HEK293 (cell line): ENCODE data around the gene KRT39.

Experiments used
- CTCF ChIA-PET: fragments of 350-600 bp; formaldehyde crosslinking; extraction: SDS; loops from one replicate; lab custom pipeline; 2021; ENCODE audit warnings: antibody characterized with exemption; lab: Yijun Ruan, JAX
- POLR2A ChIA-PET: fragments of 300-600 bp; formaldehyde crosslinking; extraction: SDS; loops from one replicate; lab custom pipeline; 2020; ENCODE audit warnings: antibody characterized with exemption, inconsistent platforms; lab: Yijun Ruan, JAX
- H3K27ac ChIP-seq: fragments of 200-500 bp; sonication (Bioruptor generic); 2 replicates; pipeline ENCODE4 v1.5.1; 2014; ENCODE audit warnings: low read depth, low read length, control low read depth, inconsistent platforms; ENCODE audit errors: extremely low read depth
- H3K36me3 ChIP-seq, 2 experiments: fragments of 200-500 bp in 1 of 2; sonication (Bioruptor generic) in 1 of 2; 1 replicate in 1 of 2; 2 replicates in 1 of 2; pipeline ENCODE4 v1.5.1; 2014 to 2017; ENCODE audit warnings: inconsistent platforms in 2 of 2, low read length in 2 of 2; ENCODE audit not compliant: control insufficient read depth in 2 of 2, insufficient read depth in 1 of 2
- H3K4me1 ChIP-seq: fragments of 200-500 bp; sonication (Bioruptor generic); 2 replicates; pipeline ENCODE4 v1.5.1; 2014; ENCODE audit warnings: mild to moderate bottlenecking, low read length, inconsistent platforms; ENCODE audit not compliant: control insufficient read depth, insufficient read depth
- H3K4me3 ChIP-seq: 2 replicates; pipeline ENCODE4 v1.5.1; 2011; ENCODE audit warnings: low read depth, mild to moderate bottlenecking, control low read depth, low read length, moderate library complexity
- H3K9me3 ChIP-seq: fragments of 200-500 bp; sonication (Bioruptor generic); 2 replicates; pipeline ENCODE4 v1.5.1; 2014; ENCODE audit warnings: low read depth, low read length, inconsistent platforms; ENCODE audit not compliant: control insufficient read depth, insufficient read depth
- ATF2 ChIP-seq: fragments of 450-650 bp; formaldehyde crosslinking; IDR thresholded peaks from 2 replicates; pipeline ENCODE4 v1.5.1; 2016; ENCODE audit warnings: missing biosample characterization, missing genetic modification characterization, low read depth
- FEZF1 ChIP-seq: fragments of 450-650 bp; formaldehyde crosslinking; IDR thresholded peaks from 2 replicates; pipeline ENCODE4 v1.5.1; 2016; ENCODE audit warnings: missing biosample characterization, missing genetic modification characterization
- GLI2 ChIP-seq: fragments of 450-650 bp; formaldehyde crosslinking; IDR thresholded peaks from 2 replicates; pipeline ENCODE4; 2017; ENCODE audit warnings: missing biosample characterization, missing genetic modification characterization, low read depth, borderline replicate concordance
- HOXD13 ChIP-seq: sonication (generic); formaldehyde crosslinking; IDR thresholded peaks from 2 replicates; pipeline ENCODE4 v1.8.0; 2022; ENCODE audit warnings: missing genetic modification reagents, borderline replicate concordance
- IKZF3 ChIP-seq: fragments of 450-650 bp; IDR thresholded peaks from 2 replicates; pipeline ENCODE4 v1.5.0; 2018; ENCODE audit warnings: missing biosample characterization, mild to moderate bottlenecking, missing genetic modification characterization, moderate library complexity
- KLF17 ChIP-seq: fragments of 450-650 bp; formaldehyde crosslinking; IDR thresholded peaks from 2 replicates; pipeline ENCODE4 v1.5.1; 2016; ENCODE audit warnings: missing biosample characterization, missing genetic modification characterization
- KLF7 ChIP-seq: fragments of 450-650 bp; formaldehyde crosslinking; IDR thresholded peaks from 2 replicates; pipeline ENCODE4 v1.5.1; 2016; ENCODE audit warnings: missing biosample characterization, missing genetic modification characterization, borderline replicate concordance
- KLF9 ChIP-seq: fragments of 450-650 bp; formaldehyde crosslinking; IDR thresholded peaks from 2 replicates; pipeline ENCODE4 v1.5.1; 2016; ENCODE audit warnings: missing biosample characterization, missing genetic modification characterization, low read depth
- SETDB1 ChIP-seq: IDR thresholded peaks from one replicate; pipeline ENCODE4 v1.6.1; 2017; ENCODE audit warnings: mild to moderate bottlenecking, low read length, moderate library complexity, mixed read lengths; ENCODE audit not compliant: insufficient read length
- ZBTB44 ChIP-seq: fragments of 450-650 bp; IDR thresholded peaks from 2 replicates; pipeline ENCODE4 v1.5.1; 2018; ENCODE audit warnings: missing biosample characterization, mild to moderate bottlenecking, missing genetic modification characterization
- ZBTB6 ChIP-seq: fragments of 450-650 bp; formaldehyde crosslinking; IDR thresholded peaks from 2 replicates; pipeline ENCODE4 v1.5.1; 2017; ENCODE audit warnings: missing biosample characterization, missing genetic modification characterization
- ZBTB7A ChIP-seq: fragments of 450-650 bp; formaldehyde crosslinking; IDR thresholded peaks from 2 replicates; pipeline ENCODE4 v1.5.1; 2016; ENCODE audit warnings: low read depth, missing biosample characterization, missing genetic modification characterization
- ZNF146 ChIP-seq: fragments of 450-650 bp; formaldehyde crosslinking; IDR thresholded peaks from 2 replicates; pipeline ENCODE4 v1.5.1; 2016; ENCODE audit warnings: missing biosample characterization, missing genetic modification characterization
- ZNF155 ChIP-seq: fragments of 450-650 bp; formaldehyde crosslinking; IDR thresholded peaks from 2 replicates; pipeline ENCODE4 v1.5.1; 2016; ENCODE audit warnings: missing biosample characterization, missing genetic modification characterization
- ZNF221 ChIP-seq: fragments of 450-650 bp; formaldehyde crosslinking; IDR thresholded peaks from 2 replicates; pipeline ENCODE4 v1.5.1; 2017; ENCODE audit warnings: missing biosample characterization, missing genetic modification characterization, borderline replicate concordance
- ZNF302 ChIP-seq: fragments of 450-650 bp; formaldehyde crosslinking; IDR thresholded peaks from 2 replicates; pipeline ENCODE4 v1.5.1; 2016; ENCODE audit warnings: missing biosample characterization, missing genetic modification characterization, low read depth
- ZNF341 ChIP-seq: fragments of 450-650 bp; formaldehyde crosslinking; IDR thresholded peaks from 2 replicates; pipeline ENCODE4; 2016; ENCODE audit warnings: low read depth, missing biosample characterization, missing genetic modification characterization
- ZNF48 ChIP-seq: fragments of 450-650 bp; formaldehyde crosslinking; IDR thresholded peaks from 2 replicates; pipeline ENCODE4 v1.5.1; 2016; ENCODE audit warnings: missing biosample characterization, missing genetic modification characterization
- ZNF488 ChIP-seq: fragments of 450-650 bp; formaldehyde crosslinking; IDR thresholded peaks from 2 replicates; pipeline ENCODE4 v1.5.1; 2016; ENCODE audit warnings: missing biosample characterization, missing genetic modification characterization
- ZNF501 ChIP-seq: fragments of 450-650 bp; formaldehyde crosslinking; IDR thresholded peaks from 2 replicates; pipeline ENCODE4 v1.5.1; 2016; ENCODE audit warnings: missing biosample characterization, missing genetic modification characterization
- ZNF544 ChIP-seq: fragments of 450-650 bp; formaldehyde crosslinking; IDR thresholded peaks from 2 replicates; pipeline ENCODE4 v1.5.0; 2017; ENCODE audit warnings: missing biosample characterization, missing genetic modification characterization
- ZNF560 ChIP-seq: fragments of 450-650 bp; formaldehyde crosslinking; IDR thresholded peaks from 2 replicates; pipeline ENCODE4 v1.5.1; 2017; ENCODE audit warnings: missing biosample characterization, missing genetic modification characterization, borderline replicate concordance
- ZNF571 ChIP-seq: fragments of 450-650 bp; formaldehyde crosslinking; IDR thresholded peaks from 2 replicates; pipeline ENCODE4 v1.5.0; 2017; ENCODE audit warnings: missing biosample characterization, missing genetic modification characterization
- ZNF585B ChIP-seq: fragments of 450-650 bp; formaldehyde crosslinking; IDR thresholded peaks from 2 replicates; pipeline ENCODE4 v1.5.1; 2016; ENCODE audit warnings: missing biosample characterization, missing genetic modification characterization
- ZNF791 ChIP-seq: fragments of 450-650 bp; formaldehyde crosslinking; IDR thresholded peaks from 2 replicates; pipeline ENCODE4 v1.5.1; 2016; ENCODE audit warnings: missing biosample characterization, missing genetic modification characterization
- ZSCAN16 ChIP-seq: fragments of 450-650 bp; formaldehyde crosslinking; IDR thresholded peaks from 2 replicates; pipeline ENCODE4 v1.5.1; 2016; ENCODE audit warnings: missing biosample characterization, missing genetic modification characterization
- ZXDB ChIP-seq: fragments of 450-650 bp; formaldehyde crosslinking; IDR thresholded peaks from 2 replicates; pipeline ENCODE4 v1.5.1; 2016; ENCODE audit warnings: missing biosample characterization, missing genetic modification characterization

Gene KRT39

GRCh38 chr17:40949418-40949817 is 17.3 kb downstream of the KRT39 start:
- ChIA-PET CTCF (interaction anchor here (0.7 to 1.0 kb wide), 2 partner anchors 12 to 47 kb away, joined by 3 read pairs; no protein-coding TSS in a partner anchor), POLR2A (no interaction called here)
- TF ChIP-seq ZNF791 (no peak), ZNF155 (no peak), ATF2 (no peak), HOXD13 (no peak)
- Histone ChIP-seq H3K4me3 (no peak overlapping the region), H3K36me3 (no peaks in the 10 kb centered on the region), H3K9me3 (no peaks in the 10 kb centered on the region), H3K4me1 (no peaks in the 10 kb centered on the region), H3K27ac (no peak overlapping the region)

- ChIA-PET POLR2A (no interaction called here), CTCF (interaction anchor here (0.5 to 2.3 kb wide), 3 partner anchors 199 to 718 kb away, joined by 3 to 5 read pairs (median 4); no protein-coding TSS in a partner anchor)
- Histone ChIP-seq H3K4me3 (no peak overlapping the region), H3K9me3 (no peaks in the 10 kb centered on the region), H3K36me3 (no peaks in the 10 kb centered on the region), H3K27ac (no peak overlapping the region), H3K4me1 (no peaks in the 10 kb centered on the region)
- no peak for TF ChIP-seq ZBTB7A
- no peak for TF ChIP-seq ZNF544 (tag by site-specific recombination)
- TF ChIP-seq ZNF146: no peak
- TF ChIP-seq ZNF302 (tag by site-specific recombination): no peak
- no peak for TF ChIP-seq ZNF488 (tag by site-specific recombination)
- no peak for TF ChIP-seq KLF7 (tag by site-specific recombination)
- no peak for TF ChIP-seq ZSCAN16 (tag by site-specific recombination)
These were observed 18.8 kb downstream of the KRT39 start for GRCh38 chr17:40947929-40948328.

GRCh38 chr17:40945414-40945813 is 21.3 kb downstream of the KRT39 start:
- H3K4me3 ChIP-seq: no peak overlapping the region
- no peaks in the 10 kb centered on the region for H3K36me3 ChIP-seq
- CTCF ChIA-PET: interaction anchor here (0.6 to 0.9 kb wide), 2 partner anchors 123 to 142 kb away, joined by 3 to 4 read pairs; partner anchors contain the start of gene KRT10
- no peaks in the 10 kb centered on the region for H3K9me3 ChIP-seq
- POLR2A ChIA-PET: no interaction called here
- H3K4me1 ChIP-seq: no peaks in the 10 kb centered on the region
- H3K27ac ChIP-seq: no peak overlapping the region
- no peak for TF ChIP-seq ZNF571
- TF ChIP-seq SETDB1: no peak
- TF ChIP-seq ZNF585B (tag by site-specific recombination): no peak
- TF ChIP-seq ZNF560 (tag by site-specific recombination): no peak
- no peak for TF ChIP-seq KLF17 (tag by site-specific recombination)
- no peak for TF ChIP-seq ZBTB6
- TF ChIP-seq ZNF48: no peak
- TF ChIP-seq FEZF1 (tag by site-specific recombination): no peak
- TF ChIP-seq ZBTB44 (tag by site-specific recombination): no peak
- TF ChIP-seq ZNF488 (tag by site-specific recombination): no peak
- no peak for TF ChIP-seq ZNF341 (tag by site-specific recombination)
- TF ChIP-seq ZNF221 (tag by site-specific recombination): no peak
- TF ChIP-seq KLF9 (tag by site-specific recombination): no peak
- TF ChIP-seq ZNF501 (tag by site-specific recombination): no peak
- no peak for TF ChIP-seq GLI2 (tag by site-specific recombination)
- no peak for TF ChIP-seq ZXDB (tag by site-specific recombination)
- no peak for TF ChIP-seq IKZF3 (tag by site-specific recombination)
